GM21619 (cell line): ENCODE measurements around the gene CRACR2B.

Source experiments
- ATAC-seq: cut with Tn5 transposase; IDR thresholded peaks from one replicate; pipeline ENCODE4 v1.9.1; 2021; ENCODE audit not compliant: unreplicated experiment

CRACR2B gene

GRCh38 chr11:810040-810567, 17.6 kb upstream of the CRACR2B start:
- peak; percentile 3 for ATAC-seq

DNA sequence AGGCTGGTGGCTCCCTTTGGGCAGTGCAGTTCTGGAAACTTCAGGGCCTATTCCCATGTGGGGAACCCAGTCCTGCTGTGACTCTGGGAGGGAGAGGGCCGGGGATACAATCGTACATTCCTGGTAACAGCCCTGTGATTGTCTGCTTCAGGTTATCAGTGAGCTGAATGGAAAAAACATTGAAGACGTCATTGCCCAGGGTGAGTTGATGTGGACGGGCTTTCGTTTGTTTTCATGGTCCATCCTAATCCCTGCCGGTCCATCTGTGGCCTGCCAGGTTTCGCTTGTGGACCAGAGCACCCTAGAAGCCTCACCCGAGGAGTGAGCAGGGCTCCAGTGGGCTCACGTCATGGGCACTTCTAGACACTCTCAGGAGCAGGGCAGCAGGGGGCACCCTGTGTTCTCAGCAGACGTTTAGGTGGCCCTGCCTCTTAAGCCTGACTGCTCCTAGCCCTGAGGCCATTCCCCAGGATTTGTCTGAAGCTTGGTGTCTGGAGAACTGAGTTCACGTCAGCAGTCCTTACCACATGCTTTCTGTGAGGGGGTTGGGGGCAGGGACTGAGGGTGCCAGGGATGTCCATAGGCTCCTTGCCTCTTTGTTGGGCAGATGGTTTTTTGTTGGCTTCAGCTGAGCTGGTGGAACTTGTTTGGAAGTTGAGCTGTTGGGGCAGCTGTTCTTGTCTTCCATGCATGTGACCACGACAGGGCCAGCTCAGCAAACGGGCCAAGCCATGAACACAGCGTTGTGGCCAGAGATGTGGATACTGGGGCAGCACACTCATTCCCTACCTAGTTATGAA, 16.1 kb upstream of the CRACR2B start:
- ATAC-seq = no peak

GRCh38 chr11:812390-812789, 15.3 kb upstream of the CRACR2B start:
- ATAC-seq = no peak

DNA sequence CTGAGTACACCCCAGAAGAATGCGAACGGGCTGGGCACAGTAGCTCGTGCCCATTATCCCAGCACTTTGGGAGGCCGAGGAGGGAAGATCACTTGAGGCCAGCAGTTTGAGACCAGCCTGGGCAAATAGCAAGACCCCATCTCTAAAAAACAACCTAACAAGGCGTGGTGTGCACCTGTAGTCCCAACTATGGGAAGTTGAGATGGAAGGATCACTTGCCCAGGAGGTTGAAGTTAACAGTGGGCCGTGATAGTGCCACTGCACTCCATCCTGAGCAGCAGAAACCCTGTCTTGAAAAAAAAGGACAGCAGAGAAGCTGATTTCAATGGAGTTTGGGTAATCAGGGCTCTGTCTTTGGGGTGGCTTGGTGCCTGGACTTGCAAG, 14.7 kb upstream of the CRACR2B start:
- ATAC-seq = no peak

GRCh38 chr11:813456-814096, 14.1 kb upstream of the CRACR2B start:
- ATAC-seq = no peak

- ATAC-seq = no peak
Measured at GRCh38 chr11:815675-816432, 11.9 kb upstream of the CRACR2B start.

DNA sequence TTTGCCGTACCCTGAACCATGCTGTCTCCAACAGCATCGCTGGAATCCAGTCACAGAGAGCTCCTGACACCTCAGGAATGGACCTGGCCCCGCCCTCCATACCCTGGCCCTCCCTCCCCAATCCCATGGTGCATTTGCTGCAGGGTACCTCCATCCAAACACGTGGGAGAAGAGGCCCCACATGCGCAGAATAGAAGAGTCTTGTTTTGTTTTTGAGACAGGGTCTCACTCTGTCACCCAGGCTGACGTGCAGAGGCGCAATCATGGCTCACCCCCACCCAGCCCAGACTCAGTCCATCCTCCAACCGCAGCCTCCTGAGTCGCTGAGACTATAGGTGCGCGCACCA, 11.3 kb upstream of the CRACR2B start:
- no peak for ATAC-seq

- no peak for ATAC-seq
Measured at GRCh38 chr11:818396-819128, 9.2 kb upstream of the CRACR2B start, which contains the start of gene PNPLA2. Gene PNPLA2 (plus strand): TSS chr11:818914. CDS start chr11:819719, 805 bp downstream.

- ATAC-seq = peak; percentile 60
Measured at GRCh38 chr11:819129-819931, 8.4 kb upstream of the CRACR2B start.

DNA sequence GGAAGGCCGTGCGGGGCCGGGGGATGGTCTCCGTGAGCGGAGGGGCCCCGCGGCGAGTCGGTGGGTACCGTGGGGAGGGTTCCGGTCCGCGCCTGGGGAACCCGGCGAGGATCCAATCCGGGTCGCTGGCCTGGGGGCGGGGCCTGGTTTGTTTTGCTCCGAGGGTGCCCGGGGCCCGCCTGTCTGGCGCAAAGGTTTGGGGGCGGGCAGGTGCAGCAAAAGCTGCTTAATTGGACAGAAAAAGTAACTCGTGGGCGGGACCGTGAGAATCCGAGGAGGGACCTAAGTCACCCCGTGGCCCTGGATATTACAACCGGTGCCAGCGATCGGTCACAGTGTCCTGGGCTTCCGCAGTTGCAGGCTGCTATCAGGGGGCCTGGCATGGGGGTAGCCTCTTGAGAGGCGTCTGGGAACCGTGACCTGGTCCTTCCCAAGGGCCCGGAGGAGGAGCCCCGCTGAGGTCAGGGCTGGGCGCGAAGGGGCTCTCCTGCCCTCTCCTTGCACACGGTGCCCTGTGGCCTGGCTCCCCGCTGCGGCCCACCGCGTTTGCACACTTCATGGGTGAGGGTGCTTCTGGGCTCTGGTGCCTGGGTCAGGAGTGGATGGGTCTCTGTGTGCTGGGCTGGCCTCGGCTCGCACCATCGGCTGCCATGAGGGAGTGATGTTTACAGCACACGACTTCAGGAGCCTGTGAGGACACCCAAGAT, 7.6 kb upstream of the CRACR2B start:
- peak; percentile 55 for ATAC-seq

- ATAC-seq = no peak
Measured at GRCh38 chr11:820655-821511, 6.8 kb upstream of the CRACR2B start.

DNA sequence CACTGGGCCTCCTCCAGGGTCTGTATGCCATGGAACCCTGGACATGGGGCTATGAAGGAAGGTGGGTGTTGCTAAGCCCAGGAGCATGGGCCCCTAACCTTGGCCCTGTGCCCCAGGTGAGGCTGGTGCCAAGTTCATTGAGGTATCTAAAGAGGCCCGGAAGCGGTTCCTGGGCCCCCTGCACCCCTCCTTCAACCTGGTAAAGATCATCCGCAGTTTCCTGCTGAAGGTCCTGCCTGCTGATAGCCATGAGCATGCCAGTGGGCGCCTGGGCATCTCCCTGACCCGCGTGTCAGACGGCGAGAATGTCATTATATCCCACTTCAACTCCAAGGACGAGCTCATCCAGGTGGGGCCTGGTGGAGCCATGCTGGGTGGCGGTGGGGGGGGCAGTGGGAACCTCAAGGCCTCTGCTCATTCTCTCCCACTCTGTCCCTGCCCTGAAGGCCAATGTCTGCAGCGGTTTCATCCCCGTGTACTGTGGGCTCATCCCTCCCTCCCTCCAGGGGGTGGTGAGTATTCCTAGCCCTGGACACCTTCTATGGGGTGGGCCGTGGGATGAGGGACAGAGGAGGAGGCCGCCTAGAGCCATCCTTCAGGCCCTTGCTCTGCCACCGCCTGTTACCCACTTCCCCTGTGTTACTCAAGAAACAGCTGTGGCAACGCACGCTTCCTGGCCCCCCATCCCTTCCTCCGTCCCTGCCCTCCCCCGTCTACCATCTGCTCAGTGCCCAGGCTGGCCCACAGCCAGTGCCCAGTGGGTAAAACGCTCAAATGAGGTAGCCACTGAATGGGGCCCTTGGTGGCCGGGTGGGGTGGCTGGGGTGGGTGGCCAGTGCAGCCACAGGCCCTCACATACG, 6.0 kb upstream of the CRACR2B start:
- no peak for ATAC-seq

GRCh38 chr11:823441-824291, 4.1 kb upstream of the CRACR2B start:
- no peak for ATAC-seq

GRCh38 chr11:824292-824880, 3.3 kb upstream of the CRACR2B start:
- no peak for ATAC-seq

- ATAC-seq = no peak
Measured at GRCh38 chr11:824942-825341, 2.8 kb upstream of the CRACR2B start.
